Activated CD4-positive, alpha-beta T cell treated with anti-CD3 and anti-CD28 coated beads for 24 hours (primary cell): Measurements from ENCODE around the gene MRTFB.

Experiments
- DNase-seq, 2 donors: peaks; one replicate each; pipeline ENCODE4 v3.0.0-alpha.2; 2020; ENCODE audit warnings: low read depth in 2 of 2

Gene MRTFB

GRCh38 chr16:14236401-14236800 lies 165.3 kb downstream of the MRTFB start:
- no peak for DNase-seq

GRCh38 chr16:14238756-14239155 lies 167.6 kb downstream of the MRTFB start:
- no peak for DNase-seq

- no peak for DNase-seq
These were observed 168.7 kb downstream of the MRTFB start for GRCh38 chr16:14239791-14240190.

GRCh38 chr16:14240219-14240843 lies 169.2 kb downstream of the MRTFB start:
- no peak for DNase-seq

GRCh38 chr16:14240964-14241363 lies 169.8 kb downstream of the MRTFB start:
- DNase-seq: no peak

- no peak for DNase-seq
These were observed 170.5 kb downstream of the MRTFB start for GRCh38 chr16:14241631-14242030.

- DNase-seq: no peak
These were observed 171.7 kb downstream of the MRTFB start for GRCh38 chr16:14242769-14243168.

- DNase-seq: no peak
These were observed 173.3 kb downstream of the MRTFB start for GRCh38 chr16:14244196-14245010.

- DNase-seq: no peak
These were observed 177.7 kb downstream of the MRTFB start for GRCh38 chr16:14248791-14249190.

GRCh38 chr16:14249291-14250032 lies 178.3 kb downstream of the MRTFB start:
- peak; percentile 23 to 31 for DNase-seq

GRCh38 chr16:14251419-14251818 lies 180.3 kb downstream of the MRTFB start:
- DNase-seq: no peak

- no peak for DNase-seq
These were observed 181.7 kb downstream of the MRTFB start for GRCh38 chr16:14252860-14253259.

- no peak for DNase-seq
These were observed 191.9 kb downstream of the MRTFB start for GRCh38 chr16:14263011-14263410.

GRCh38 chr16:14263769-14264168 lies 192.7 kb downstream of the MRTFB start:
- no peak for DNase-seq

GRCh38 chr16:14264327-14264943 lies 193.3 kb downstream of the MRTFB start:
- DNase-seq: no peak

GRCh38 chr16:14268073-14268472 lies 197.0 kb downstream of the MRTFB start:
- no peak for DNase-seq

GRCh38 chr16:14275934-14276333 lies 204.8 kb downstream of the MRTFB start:
- no peak for DNase-seq

GRCh38 chr16:14278749-14279148 lies 207.6 kb downstream of the MRTFB start:
- DNase-seq: no peak

GRCh38 chr16:14280541-14280940 lies 209.4 kb downstream of the MRTFB start:
- no peak for DNase-seq

- no peak for DNase-seq
These were observed 212.7 kb downstream of the MRTFB start for GRCh38 chr16:14283786-14284185.

- DNase-seq: no peak
These were observed 213.3 kb downstream of the MRTFB start for GRCh38 chr16:14284371-14284770.

GRCh38 chr16:14284930-14285512 lies 213.9 kb downstream of the MRTFB start:
- no peak for DNase-seq
